ENCODE results near the gene MORN1. TPM values are rescaled to one million over a fixed set of nuclear protein-coding genes. Genes with fewer than 3 reads are reported as not detected.

Gene MORN1
- total RNA-seq, 1 experiment from 2014 or later = 17.8 TPM

- DNase-seq (ENCODE audit: low read depth, low spot score) = peak; percentile 22
- in situ Hi-C loops (cut with HindIII; ENCODE audit: low pct_unique_long_range_greater_than_20kb, low sequenced_read_pairs) = no loop called here
Measured at GRCh38 chr1:2368053-2368744, 23.2 kb downstream of the MORN1 start.

- in situ Hi-C loops (cut with HindIII; ENCODE audit: low pct_unique_long_range_greater_than_20kb, low sequenced_read_pairs) = no loop called here
Measured at GRCh38 chr1:2363847-2364513, 27.4 kb downstream of the MORN1 start.

GRCh38 chr1:2360588-2361364 is 30.6 kb downstream of the MORN1 start:
- in situ Hi-C loops (cut with HindIII; ENCODE audit: low pct_unique_long_range_greater_than_20kb, low sequenced_read_pairs) = no loop called here

More at GRCh38 chr1:2363847-2364513, 27.4 kb downstream of the MORN1 start:
- no peak for DNase-seq (ENCODE audit: low read depth, low spot score)

GRCh38 chr1:2358651-2359640 is 32.4 kb downstream of the MORN1 start:
- no peak for DNase-seq (ENCODE audit: low read depth, low spot score)
- in situ Hi-C loops (cut with HindIII; ENCODE audit: low pct_unique_long_range_greater_than_20kb, low sequenced_read_pairs) = no loop called here

More at GRCh38 chr1:2360588-2361364, 30.6 kb downstream of the MORN1 start:
- DNase-seq (ENCODE audit: low read depth, low spot score) = no peak

- in situ Hi-C loops (cut with HindIII; ENCODE audit: low pct_unique_long_range_greater_than_20kb, low sequenced_read_pairs) = no loop called here
- no peak for DNase-seq (ENCODE audit: low read depth, low spot score)
Measured at GRCh38 chr1:2358072-2358471, 33.3 kb downstream of the MORN1 start.

GRCh38 chr1:2356911-2357845 is 34.2 kb downstream of the MORN1 start:
- in situ Hi-C loops (cut with HindIII; ENCODE audit: low pct_unique_long_range_greater_than_20kb, low sequenced_read_pairs) = no loop called here
- DNase-seq (ENCODE audit: low read depth, low spot score) = no peak

GRCh38 chr1:2356401-2356800 is 35.0 kb downstream of the MORN1 start:
- in situ Hi-C loops (cut with HindIII; ENCODE audit: low pct_unique_long_range_greater_than_20kb, low sequenced_read_pairs) = no loop called here
- DNase-seq (ENCODE audit: low read depth, low spot score) = no peak

- no peak for DNase-seq (ENCODE audit: low read depth, low spot score)
- in situ Hi-C loops (cut with HindIII; ENCODE audit: low pct_unique_long_range_greater_than_20kb, low sequenced_read_pairs) = no loop called here
Measured at GRCh38 chr1:2355373-2356261, 35.7 kb downstream of the MORN1 start.

- no peak for DNase-seq (ENCODE audit: low read depth, low spot score)
- in situ Hi-C loops (cut with HindIII; ENCODE audit: low pct_unique_long_range_greater_than_20kb, low sequenced_read_pairs) = no loop called here
Measured at GRCh38 chr1:2354511-2355372, 36.6 kb downstream of the MORN1 start.

GRCh38 chr1:2353551-2354438 is 37.6 kb downstream of the MORN1 start:
- in situ Hi-C loops (cut with HindIII; ENCODE audit: low pct_unique_long_range_greater_than_20kb, low sequenced_read_pairs) = no loop called here
- no peak for DNase-seq (ENCODE audit: low read depth, low spot score)

- in situ Hi-C loops (cut with HindIII; ENCODE audit: low pct_unique_long_range_greater_than_20kb, low sequenced_read_pairs) = no loop called here
- DNase-seq (ENCODE audit: low read depth, low spot score) = no peak
Measured at GRCh38 chr1:2352897-2353550, 38.3 kb downstream of the MORN1 start.

- in situ Hi-C loops (cut with HindIII; ENCODE audit: low pct_unique_long_range_greater_than_20kb, low sequenced_read_pairs) = no loop called here
- DNase-seq (ENCODE audit: low read depth, low spot score) = no peak
Measured at GRCh38 chr1:2352341-2352896, 38.9 kb downstream of the MORN1 start.

GRCh38 chr1:2351723-2352122 is 39.6 kb downstream of the MORN1 start:
- DNase-seq (ENCODE audit: low read depth, low spot score) = no peak
- in situ Hi-C loops (cut with HindIII; ENCODE audit: low pct_unique_long_range_greater_than_20kb, low sequenced_read_pairs) = no loop called here

Measured in SK-MEL-5 (cell line).